Measurements from ENCODE around the gene LONP2. TPM values are rescaled to one million over a fixed set of nuclear protein-coding genes. Genes with fewer than 3 reads are reported as not detected.

Gene LONP2
- total RNA-seq, 2 experiments from 2014 or later, result 50.3 to 51.6 TPM

DNA sequence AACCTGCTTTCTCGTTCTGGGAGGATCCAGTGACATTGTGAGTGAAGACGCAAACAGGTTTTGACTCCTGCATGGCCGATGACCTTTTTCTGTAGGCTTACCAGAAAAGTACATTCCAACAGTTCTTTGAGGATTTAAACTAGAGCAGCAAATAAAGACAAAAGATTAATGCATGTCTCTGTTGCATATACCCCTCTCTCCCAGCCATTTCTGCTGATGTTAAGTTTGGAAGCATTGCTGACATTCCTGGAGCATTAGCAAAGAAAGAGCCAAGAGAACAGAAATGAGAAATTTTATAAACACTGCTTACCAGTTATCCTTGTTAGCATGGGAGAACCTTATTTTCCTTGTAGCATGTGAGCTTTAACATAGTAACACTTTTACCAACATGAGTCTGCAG, 91.9 kb downstream of the LONP2 start:
- ChIA-PET POLR2A (interaction anchor here (0.5 kb wide), 1 partner anchor 17 kb away, joined by 3 read pairs; no protein-coding TSS in a partner anchor), CTCF (interaction anchor here (1.2 kb wide), 1 partner anchor 287 kb away, joined by 6 read pairs; no protein-coding TSS in a partner anchor)
- Mint-ChIP-seq H3K27me3 (no peaks in the 10 kb centered on the region), H3K4me3 (no peak overlapping the region), H3K9me3 (no peaks in the 10 kb centered on the region), H3K4me1 (ENCODE audit: low read depth) (peaks cover 6% of the 10 kb centered on the region), H3K27ac (no peak overlapping the region), H3K36me3 (ENCODE audit: low read depth) (peaks cover 31% of the 10 kb centered on the region)
- TF ChIP-seq, protein P1, sequence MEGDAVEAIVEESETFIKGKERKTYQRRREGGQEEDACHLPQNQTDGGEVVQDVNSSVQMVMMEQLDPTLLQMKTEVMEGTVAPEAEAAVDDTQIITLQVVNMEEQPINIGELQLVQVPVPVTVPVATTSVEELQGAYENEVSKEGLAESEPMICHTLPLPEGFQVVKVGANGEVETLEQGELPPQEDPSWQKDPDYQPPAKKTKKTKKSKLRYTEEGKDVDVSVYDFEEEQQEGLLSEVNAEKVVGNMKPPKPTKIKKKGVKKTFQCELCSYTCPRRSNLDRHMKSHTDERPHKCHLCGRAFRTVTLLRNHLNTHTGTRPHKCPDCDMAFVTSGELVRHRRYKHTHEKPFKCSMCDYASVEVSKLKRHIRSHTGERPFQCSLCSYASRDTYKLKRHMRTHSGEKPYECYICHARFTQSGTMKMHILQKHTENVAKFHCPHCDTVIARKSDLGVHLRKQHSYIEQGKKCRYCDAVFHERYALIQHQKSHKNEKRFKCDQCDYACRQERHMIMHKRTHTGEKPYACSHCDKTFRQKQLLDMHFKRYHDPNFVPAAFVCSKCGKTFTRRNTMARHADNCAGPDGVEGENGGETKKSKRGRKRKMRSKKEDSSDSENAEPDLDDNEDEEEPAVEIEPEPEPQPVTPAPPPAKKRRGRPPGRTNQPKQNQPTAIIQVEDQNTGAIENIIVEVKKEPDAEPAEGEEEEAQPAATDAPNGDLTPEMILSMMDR (IDR thresholded peaks at IDR 0.05), result no peak
- ATAC-seq (no peak), DNase-seq (no peak)
- intact Hi-C loops (cut with micrococcal nuclease), result no loop called here

DNA sequence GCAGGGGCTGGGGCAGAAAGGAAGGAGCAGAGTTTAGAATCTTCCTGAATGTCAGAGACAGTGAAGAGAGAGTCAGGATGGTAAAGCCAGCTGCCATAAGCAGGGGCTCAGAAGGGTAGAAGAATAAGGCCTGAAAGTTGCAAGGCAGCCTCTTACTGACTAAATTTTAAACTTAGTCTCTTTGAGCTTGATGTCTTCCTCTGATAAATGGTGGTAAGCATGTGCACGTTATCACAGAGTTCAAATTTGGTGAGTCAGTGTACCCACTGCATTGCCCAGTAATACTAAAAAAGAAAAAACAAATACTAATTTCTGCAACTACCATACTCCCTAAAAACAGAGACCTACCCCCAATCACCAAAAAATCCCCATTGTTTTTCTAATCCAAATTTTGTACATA, 96.0 kb downstream of the LONP2 start:
- Mint-ChIP-seq H3K4me1 (ENCODE audit: low read depth) (peaks cover 6% of the 10 kb centered on the region), H3K27ac (peak overlapping the region; percentile 1), H3K4me3 (no peak overlapping the region), H3K9me3 (no peaks in the 10 kb centered on the region), H3K27me3 (no peaks in the 10 kb centered on the region), H3K36me3 (ENCODE audit: low read depth) (peaks cover 40% of the 10 kb centered on the region)
- ChIA-PET CTCF (interaction anchor here (1.9 kb wide), 1 partner anchor 283 kb away, joined by 6 read pairs; no protein-coding TSS in a partner anchor), POLR2A (no interaction called here)
- TF ChIP-seq, protein P1 (IDR thresholded peaks at IDR 0.05), result no peak
- no peak for ATAC-seq
- DNase-seq, result no peak
- intact Hi-C loops (cut with micrococcal nuclease), result no loop called here

DNA sequence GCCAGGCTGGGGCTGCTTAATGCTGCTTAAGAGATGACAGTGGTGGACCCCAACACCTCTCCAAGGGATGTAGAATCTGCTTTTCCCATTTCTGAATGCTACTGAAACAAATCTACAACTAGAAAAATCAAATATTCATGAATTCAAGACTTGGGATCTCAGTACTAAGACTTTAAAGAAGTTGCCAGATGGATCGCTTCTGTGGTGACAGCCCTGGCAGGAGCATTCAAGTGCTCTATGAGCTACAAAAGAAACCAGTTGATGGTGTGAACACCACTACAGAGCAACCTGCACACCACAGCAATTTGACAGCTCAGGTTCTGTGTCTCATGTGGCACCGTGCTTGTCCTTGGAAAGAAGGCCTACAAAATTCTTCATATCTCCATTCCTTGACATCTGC, 98.5 kb downstream of the LONP2 start:
- Mint-ChIP-seq H3K4me3 (no peak overlapping the region), H3K27me3 (no peaks in the 10 kb centered on the region), H3K27ac (peak overlapping the region; percentile 15), H3K36me3 (ENCODE audit: low read depth) (peaks cover 34% of the 10 kb centered on the region), H3K9me3 (no peaks in the 10 kb centered on the region), H3K4me1 (ENCODE audit: low read depth) (peaks cover 12% of the 10 kb centered on the region)
- ChIA-PET CTCF (no interaction called here), POLR2A (no interaction called here)
- intact Hi-C loops (cut with micrococcal nuclease), result no loop called here
- no peak for DNase-seq
- TF ChIP-seq, protein P1 (IDR thresholded peaks at IDR 0.05), result no peak
- ATAC-seq, result no peak

DNA sequence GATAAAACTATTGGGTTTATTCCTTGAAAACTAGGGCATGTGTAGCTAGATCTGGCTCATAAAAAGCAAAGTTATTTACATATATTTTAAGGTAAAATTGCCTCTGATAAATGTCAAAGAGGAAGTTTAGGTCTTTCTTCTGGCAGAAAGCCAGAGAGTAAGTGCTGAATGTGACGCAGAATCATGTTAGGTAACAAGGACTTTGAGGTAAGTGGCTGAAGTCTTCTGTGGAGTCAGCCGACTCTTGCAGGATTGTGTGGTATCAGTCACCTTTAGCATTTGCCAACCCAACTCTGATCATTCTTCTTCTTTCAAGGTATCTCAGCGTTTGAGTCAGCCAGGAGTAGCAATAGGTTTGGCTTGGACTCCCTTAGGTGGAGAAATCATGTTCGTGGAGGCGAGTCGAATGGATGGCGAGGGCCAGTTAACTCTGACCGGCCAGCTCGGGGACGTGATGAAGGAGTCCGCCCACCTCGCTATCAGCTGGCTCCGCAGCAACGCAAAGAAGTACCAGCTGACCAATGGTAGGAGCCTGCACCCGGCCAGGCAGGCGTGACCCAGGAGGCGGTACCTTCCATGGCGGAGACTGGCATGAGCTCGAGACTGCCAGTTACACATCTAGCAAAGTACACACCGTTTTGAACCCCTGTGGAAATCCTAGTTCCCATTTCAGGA, 103.2 kb downstream of the LONP2 start:
- Mint-ChIP-seq H3K9me3 (no peaks in the 10 kb centered on the region), H3K36me3 (ENCODE audit: low read depth) (peaks cover 32% of the 10 kb centered on the region), H3K27ac (no peak overlapping the region), H3K4me3 (no peak overlapping the region), H3K4me1 (ENCODE audit: low read depth) (peaks cover 10% of the 10 kb centered on the region), H3K27me3 (no peaks in the 10 kb centered on the region)
- ATAC-seq (no peak), DNase-seq (no peak)
- TF ChIP-seq, protein P1 (IDR thresholded peaks at IDR 0.05), result no peak
- intact Hi-C loops (cut with micrococcal nuclease), result no loop called here
- CTCF ChIA-PET, result interaction anchor here (3.0 to 5.1 kb wide), 2 partner anchors 276 to 282 kb away, joined by 10 to 24 read pairs; no protein-coding TSS in a partner anchor
- POLR2A ChIA-PET, result no interaction called here

GRCh38 chr16:48347980-48348379, 103.9 kb downstream of the LONP2 start:
- no peak overlapping the region for H3K27ac Mint-ChIP-seq
- intact Hi-C loops (cut with micrococcal nuclease), result no loop called here
- TF ChIP-seq, protein P1 (IDR thresholded peaks at IDR 0.05), result no peak
- CTCF ChIA-PET, result interaction anchor here (1.0 to 5.1 kb wide), 3 partner anchors 36 to 282 kb away, joined by 3 to 24 read pairs (median 10); no protein-coding TSS in a partner anchor
- POLR2A ChIA-PET, result no interaction called here
- H3K4me1 Mint-ChIP-seq (ENCODE audit: low read depth), result peaks cover 10% of the 10 kb centered on the region
- H3K27me3 Mint-ChIP-seq, result no peaks in the 10 kb centered on the region
- no peaks in the 10 kb centered on the region for H3K9me3 Mint-ChIP-seq
- H3K4me3 Mint-ChIP-seq, result no peak overlapping the region
- peaks cover 28% of the 10 kb centered on the region for H3K36me3 Mint-ChIP-seq (ENCODE audit: low read depth)
- ATAC-seq (no peak), DNase-seq (no peak)

All from activated CD8-positive, alpha-beta T cell treated with anti-CD3 and anti-CD28 coated beads for 36 hours (primary cell).